Sciatic nerve (tissue), 2 donors: Measurements from ENCODE around the gene DEFB118. TPM values are rescaled to one million over a fixed set of nuclear protein-coding genes. Genes with fewer than 3 reads are reported as not detected.
"Not testable (repeated sequence)": the region's sequence is repeated elsewhere in the genome, so short reads cannot be mapped to it uniquely, and the experiment has no call there.

Experiments
- ATAC-seq: fragments of 200-7000 bp; cut with Tn5 transposase; one replicate; pipeline ENCODE4 v1.9.1; 2020; ENCODE audit warnings: mild to moderate bottlenecking, moderate library complexity
- DNase-seq: peaks from one replicate; pipeline ENCODE4 v3.0.0-alpha.2; 2020; ENCODE audit warnings: low spot score
- intact Hi-C: fragments of 100-400 bp; cut with DNase I; formaldehyde crosslinking; loops from one replicate; pipeline ENCODE4 v1.14.2; 2022
- total RNA-seq: library from RNA; stranded (reverse); fragmentation: NEBNext Ultra II Directional; extraction: Animal tissue kit (Norgen Biotek cat#: 25700); gene quantifications from one replicate; pipeline ENCODE4 v1.2.1, GENCODE V29; 2021
- donor health status: DM: no; HTN: no; CAD: no.
- donor health status: DM: no; HTN: no; CAD: no.

DEFB118 gene, protein sequence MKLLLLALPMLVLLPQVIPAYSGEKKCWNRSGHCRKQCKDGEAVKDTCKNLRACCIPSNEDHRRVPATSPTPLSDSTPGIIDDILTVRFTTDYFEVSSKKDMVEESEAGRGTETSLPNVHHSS
- not detected for total RNA-seq

- DNase-seq (no peak), ATAC-seq (no peak)
- intact Hi-C loops = no loop called here
Observed at GRCh38 chr20:31368301-31368700, at the start of gene DEFB118. Gene DEFB118, plus strand, starts transcription at chr20:31368601. Its CDS starts 50 bp downstream, at chr20:31368651.

GRCh38 chr20:31322504-31322903, 45.9 kb upstream of the DEFB118 start:
- intact Hi-C loops = no loop called here
- no peak for DNase-seq
- ATAC-seq = no peak

DNA sequence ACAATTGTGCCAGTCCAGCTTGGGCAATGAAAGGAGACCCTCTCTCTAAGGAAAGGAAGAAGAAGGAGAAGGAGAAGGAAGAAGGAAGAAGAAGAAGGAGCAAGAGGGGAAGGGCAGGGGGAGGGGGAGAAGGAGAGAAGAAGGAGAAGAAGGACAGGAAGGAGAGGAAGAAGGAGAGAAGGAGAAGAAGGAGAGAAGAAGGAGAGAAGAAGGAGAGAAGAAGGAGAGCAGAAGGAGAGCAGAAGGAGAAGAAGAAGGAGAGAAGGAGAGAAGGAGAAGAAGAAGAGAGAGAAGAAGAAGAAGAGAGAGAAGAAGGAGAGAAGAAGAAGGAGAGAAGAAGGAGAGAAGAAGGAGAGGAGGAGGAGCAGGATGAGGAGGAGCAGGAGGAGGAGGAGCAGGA, 37.5 kb upstream of the DEFB118 start:
- intact Hi-C loops = no loop called here

GRCh38 chr20:31341470-31341869, 26.9 kb upstream of the DEFB118 start:
- intact Hi-C loops = no loop called here
- DNase-seq (no peak), ATAC-seq (no peak)

More for the DNA sequence above, 37.5 kb upstream of the DEFB118 start:
- DNase-seq = no peak
- no peak for ATAC-seq

GRCh38 chr20:31355981-31356380, 12.4 kb upstream of the DEFB118 start:
- intact Hi-C loops = no loop called here
- ATAC-seq = no peak
- DNase-seq = no peak

- DNase-seq (no peak), ATAC-seq (no peak)
- intact Hi-C loops = no loop called here
Observed at GRCh38 chr20:31363295-31363694, 5.1 kb upstream of the DEFB118 start.

GRCh38 chr20:31364272-31364671, 4.1 kb upstream of the DEFB118 start:
- DNase-seq, ATAC-seq, intact Hi-C loops: not testable (repeated sequence)

DNA sequence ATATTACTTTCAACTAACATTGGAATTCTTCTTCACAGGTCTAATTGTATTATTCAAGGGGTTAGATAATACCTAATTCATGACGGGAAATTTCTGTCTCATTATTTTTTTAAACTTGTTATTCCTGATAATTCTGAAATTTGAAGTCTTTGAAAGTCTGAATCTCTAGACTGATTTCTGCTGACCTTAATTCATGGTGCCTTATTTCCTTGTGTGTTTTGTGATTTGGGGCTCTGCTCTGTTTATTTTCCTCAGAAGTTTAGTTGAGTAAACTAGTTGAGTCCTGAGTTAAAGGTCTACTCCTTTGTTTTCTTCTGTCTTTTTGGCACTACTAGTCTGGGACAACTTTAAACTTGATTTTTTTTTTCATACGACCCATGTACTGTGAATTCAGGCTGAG, 5.9 kb downstream of the DEFB118 start:
- intact Hi-C loops = no loop called here
- DNase-seq (no peak), ATAC-seq (no peak)

- intact Hi-C loops = no loop called here
- ATAC-seq = no peak
Observed at GRCh38 chr20:31390490-31390889, 22.1 kb downstream of the DEFB118 start, which contains the start of gene DEFB119. Gene DEFB119, minus strand, starts transcription at chr20:31390590. Its CDS starts 107 bp downstream, at chr20:31390483.

DNA sequence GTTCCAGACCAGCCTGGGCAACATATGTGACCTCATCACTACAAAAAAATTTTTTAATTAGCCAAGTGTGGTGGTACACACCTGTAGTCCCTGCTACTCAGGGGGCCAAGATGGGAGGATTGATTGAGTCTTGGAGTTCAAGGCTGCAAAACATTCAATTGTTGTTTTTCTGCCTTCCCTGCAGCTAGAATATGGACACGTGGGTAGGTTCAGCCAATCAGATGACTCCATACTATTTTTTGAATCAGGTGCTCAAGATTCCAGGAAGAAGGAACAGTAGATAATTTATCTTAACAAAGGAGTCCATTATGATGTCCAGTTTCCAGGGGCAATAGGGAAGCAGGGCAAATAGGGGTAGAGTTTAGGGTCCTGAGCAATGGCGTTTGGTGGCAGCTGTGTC, 24.4 kb downstream of the DEFB118 start:
- no peak for ATAC-seq
- DNase-seq = no peak
- intact Hi-C loops = no loop called here

More at GRCh38 chr20:31390490-31390889, 22.1 kb downstream of the DEFB118 start, which contains the start of gene DEFB119:
- DNase-seq = no peak

GRCh38 chr20:31394900-31395299, 26.5 kb downstream of the DEFB118 start:
- intact Hi-C loops = no loop called here
- no peak for DNase-seq
- no peak for ATAC-seq

DNA sequence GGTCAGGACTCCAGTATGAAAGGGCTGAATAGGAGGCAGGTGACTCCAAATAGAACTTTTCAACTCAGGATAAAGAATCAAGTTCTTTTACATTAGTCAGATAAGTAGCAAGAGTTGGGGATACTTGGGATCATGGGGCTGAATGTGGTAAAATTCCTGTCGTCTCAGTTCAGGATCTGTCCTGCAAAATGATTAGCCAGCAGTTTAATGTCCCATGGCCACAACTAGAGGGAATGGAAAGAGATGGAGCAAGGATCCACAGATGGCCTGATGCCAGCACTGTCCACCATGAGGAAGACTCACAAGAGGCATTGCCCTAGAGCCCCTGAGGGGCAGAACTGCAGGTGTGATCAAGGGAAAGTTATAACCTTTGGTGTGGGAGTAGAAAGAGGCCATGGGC, 35.5 kb downstream of the DEFB118 start:
- DNase-seq (no peak), ATAC-seq (no peak)
- intact Hi-C loops = no loop called here

DNA sequence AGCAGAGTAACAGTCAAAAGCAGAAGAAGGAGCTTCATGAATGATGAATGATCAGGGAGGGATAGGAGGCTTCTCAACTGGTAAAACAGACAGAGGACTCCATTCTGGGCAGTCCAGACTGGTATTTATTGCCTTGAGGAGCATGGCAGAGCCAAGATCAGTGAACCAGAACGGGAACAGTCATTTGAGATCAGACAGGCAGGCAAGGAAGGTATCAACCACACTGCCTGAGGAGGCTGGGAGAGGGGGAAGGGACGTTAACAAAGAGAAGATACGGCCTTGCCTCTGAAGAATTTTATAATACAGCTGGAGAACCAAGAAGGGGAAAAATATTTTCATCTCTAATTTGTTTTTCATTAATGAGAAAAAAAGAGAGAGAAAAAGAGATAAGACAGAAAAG, 37.7 kb downstream of the DEFB118 start, which contains the start of gene DEFB121:
Gene DEFB121, minus strand, starts transcription at position 101 of the 400 bp plus-strand sequence. Its CDS starts 63 bp downstream, at position 38.
- ATAC-seq = no peak
- intact Hi-C loops = no loop called here
- no peak for DNase-seq

GRCh38 chr20:31410011-31410410, 41.6 kb downstream of the DEFB118 start:
- ATAC-seq (no peak), DNase-seq (no peak)
- intact Hi-C loops = no loop called here

DNA sequence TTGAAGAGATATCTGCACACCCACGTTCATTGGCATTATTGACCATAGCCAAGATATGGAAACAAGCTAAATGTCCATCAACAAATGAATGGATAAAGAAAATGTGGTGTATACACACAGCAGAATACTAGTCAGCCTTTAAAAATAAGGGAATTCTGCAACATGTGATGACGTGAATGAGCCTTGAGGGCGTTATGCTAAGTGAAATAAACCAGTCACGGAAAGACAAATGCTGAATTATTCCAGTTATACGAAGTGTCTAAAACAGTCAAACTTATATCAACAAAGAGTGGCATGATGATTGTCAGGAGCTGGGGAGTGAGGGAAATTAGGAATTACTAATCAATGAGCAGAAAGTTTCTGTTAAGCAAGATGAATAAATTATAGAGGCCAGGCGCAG, 46.0 kb downstream of the DEFB118 start:
- intact Hi-C loops = no loop called here
- no peak for ATAC-seq
- DNase-seq = no peak

GRCh38 chr20:31415653-31416052, 47.3 kb downstream of the DEFB118 start:
- intact Hi-C loops = no loop called here
- DNase-seq = no peak
- ATAC-seq = no peak

- intact Hi-C loops = no loop called here
- no peak for DNase-seq
- ATAC-seq = no peak
Observed at GRCh38 chr20:31418307-31418706, 49.9 kb downstream of the DEFB118 start.
